Karpas-422 (cell line): ENCODE results near the gene SPHK2. TPM values are rescaled to one million over a fixed set of nuclear protein-coding genes. Genes with fewer than 3 reads are reported as not detected.
A peak's percentile ranks its signal among the peaks of the same experiment; 100 is the strongest.

Experiments used
- DNase-seq: peaks from one replicate; pipeline ENCODE4 v3.0.0-alpha.2; 2015
- H2AFZ ChIP-seq: fragments of 200-600 bp; sonication (generic); 2 replicates; pipeline ENCODE4 v1.6.1; 2014; ENCODE audit warnings: antibody characterized with exemption, low read length, mixed read lengths
- H3K27ac ChIP-seq: fragments of 200-600 bp; sonication (generic); 2 replicates; pipeline ENCODE4 v1.5.1; 2014; ENCODE audit warnings: mild to moderate bottlenecking, low read length, moderate library complexity
- H3K27me3 ChIP-seq: fragments of 200-600 bp; sonication (generic); 2 replicates; pipeline ENCODE4 v1.6.1; 2014; ENCODE audit warnings: low read length, mixed read lengths
- H3K36me3 ChIP-seq: fragments of 200-600 bp; sonication (generic); 2 replicates; pipeline ENCODE4 v1.6.1; 2014; ENCODE audit warnings: low read length, mixed read lengths; ENCODE audit not compliant: insufficient read depth
- H3K4me1 ChIP-seq: fragments of 200-600 bp; sonication (generic); 2 replicates; pipeline ENCODE4 v1.6.1; 2014; ENCODE audit warnings: mild to moderate bottlenecking, low read length, mixed read lengths
- H3K4me2 ChIP-seq: fragments of 200-600 bp; sonication (generic); 2 replicates; pipeline ENCODE4 v1.6.1; 2014; ENCODE audit warnings: low read length, low read depth, mild to moderate bottlenecking; ENCODE audit not compliant: poor library complexity, severe bottlenecking
- H3K4me3 ChIP-seq: fragments of 200-600 bp; sonication (generic); 2 replicates; pipeline ENCODE4 v1.5.1; 2014; ENCODE audit warnings: mild to moderate bottlenecking, antibody characterized with exemption, low read length, mixed read lengths
- H3K79me2 ChIP-seq: fragments of 200-600 bp; sonication (generic); 2 replicates; pipeline ENCODE4 v1.6.1; 2014; ENCODE audit warnings: mild to moderate bottlenecking, low read length, mixed read lengths
- H3K9ac ChIP-seq: fragments of 200-600 bp; sonication (generic); 2 replicates; pipeline ENCODE4 v1.6.0; 2014; ENCODE audit warnings: low read length
- H3K9me2 ChIP-seq: fragments of 200-600 bp; sonication (generic), shearing (Covaris generic); replicated peaks from 2 replicates; pipeline ENCODE4 v1.6.0; 2014; ENCODE audit warnings: mild to moderate bottlenecking, low read length, moderate library complexity; ENCODE audit not compliant: insufficient read depth
- H3K9me3 ChIP-seq: fragments of 300-700, 200-600 bp; sonication (generic); 2 replicates; pipeline ENCODE4 v1.6.1; 2014; ENCODE audit warnings: low read length, mixed read lengths
- H4K20me1 ChIP-seq: fragments of 200-600 bp; sonication (generic); 2 replicates; pipeline ENCODE4 v1.6.1; 2014; ENCODE audit warnings: mild to moderate bottlenecking, antibody characterized with exemption, low read length, low read depth; ENCODE audit not compliant: insufficient read depth
- total RNA-seq: library from RNA; depleted of rRNA; stranded (reverse); fragments of >200 nt; shearing (Covaris generic); gene quantifications from 2 replicates; pipeline ENCODE4 v1.2.3, GENCODE V29; 2014; ENCODE audit warnings: low replicate concordance

The SPHK2 gene
- total RNA-seq, 1 experiment from 2014 or later: 30.6 TPM

DNA sequence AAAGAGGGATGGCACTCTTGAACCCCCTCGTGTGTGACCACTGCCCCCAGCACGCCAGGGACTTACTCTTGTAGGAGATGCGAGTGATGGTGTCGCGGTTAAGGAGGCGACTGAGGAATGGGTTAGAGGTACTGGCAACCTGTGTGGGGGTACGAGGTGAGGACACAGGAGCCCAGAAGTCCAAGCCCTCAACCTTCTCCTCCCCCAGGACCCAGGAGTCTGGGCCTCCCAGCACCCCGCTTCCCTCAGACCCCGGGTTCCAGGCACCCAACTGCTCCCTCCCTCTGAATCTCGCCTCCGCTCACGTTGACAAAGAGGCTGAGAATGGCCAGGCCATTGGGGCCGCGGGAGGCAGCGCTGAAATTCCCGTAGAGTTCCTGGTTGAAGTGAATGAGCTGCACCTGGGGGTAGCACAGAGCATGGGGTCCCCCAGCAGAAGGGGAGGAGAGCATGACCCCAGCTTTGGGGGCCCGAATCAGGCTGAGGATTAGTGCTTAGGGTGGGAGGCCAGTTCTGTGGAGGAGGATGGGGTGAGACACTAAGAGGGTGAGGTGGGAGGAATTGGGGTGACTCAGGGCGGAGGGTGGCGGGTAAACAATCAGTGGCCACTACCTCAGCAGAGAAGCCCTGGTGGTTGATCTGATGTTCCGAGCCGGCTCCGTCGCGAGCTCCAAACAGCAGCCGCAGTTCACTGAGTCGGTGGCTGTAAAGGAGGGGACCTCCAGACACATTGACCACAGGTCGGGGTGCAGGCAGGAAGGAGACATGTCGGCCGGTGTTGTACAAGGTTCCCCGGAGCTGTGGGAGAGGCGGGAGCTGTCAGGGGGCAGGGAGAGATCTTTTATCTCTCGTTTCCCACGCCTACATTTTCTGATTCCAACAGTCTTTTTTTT lies 20.4 kb downstream of the SPHK2 start:
- H2AFZ ChIP-seq: no peak overlapping the region
- H3K9me2 ChIP-seq: no peaks in the 10 kb centered on the region; the same call in 1 of the 2 replicates
- no peaks in the 10 kb centered on the region for H4K20me1 ChIP-seq
- H3K79me2 ChIP-seq: peaks cover 4% of the 10 kb centered on the region; the same call in 1 of the 2 replicates
- no peaks in the 10 kb centered on the region for H3K9me3 ChIP-seq
- H3K4me2 ChIP-seq: no peak overlapping the region
- no peak overlapping the region for H3K9ac ChIP-seq
- H3K27ac ChIP-seq: no peak overlapping the region
- no peak overlapping the region for H3K4me3 ChIP-seq
- H3K4me1 ChIP-seq: peaks cover 34% of the 10 kb centered on the region
- DNase-seq: no peak
- H3K36me3 ChIP-seq: no peaks in the 10 kb centered on the region
- no peaks in the 10 kb centered on the region for H3K27me3 ChIP-seq

GRCh38 chr19:48641850-48642249 lies 22.5 kb downstream of the SPHK2 start:
- H3K9me3 ChIP-seq: no peaks in the 10 kb centered on the region
- no peak overlapping the region for H2AFZ ChIP-seq
- H3K9ac ChIP-seq: no peak overlapping the region
- H3K9me2 ChIP-seq: no peaks in the 10 kb centered on the region
- H3K36me3 ChIP-seq: no peaks in the 10 kb centered on the region
- H3K4me1 ChIP-seq: peaks cover 30% of the 10 kb centered on the region
- H3K4me2 ChIP-seq: no peak overlapping the region
- DNase-seq: no peak
- no peak overlapping the region for H3K4me3 ChIP-seq
- no peaks in the 10 kb centered on the region for H3K27me3 ChIP-seq
- no peak overlapping the region for H3K27ac ChIP-seq
- no peaks in the 10 kb centered on the region for H3K79me2 ChIP-seq
- no peaks in the 10 kb centered on the region for H4K20me1 ChIP-seq

DNA sequence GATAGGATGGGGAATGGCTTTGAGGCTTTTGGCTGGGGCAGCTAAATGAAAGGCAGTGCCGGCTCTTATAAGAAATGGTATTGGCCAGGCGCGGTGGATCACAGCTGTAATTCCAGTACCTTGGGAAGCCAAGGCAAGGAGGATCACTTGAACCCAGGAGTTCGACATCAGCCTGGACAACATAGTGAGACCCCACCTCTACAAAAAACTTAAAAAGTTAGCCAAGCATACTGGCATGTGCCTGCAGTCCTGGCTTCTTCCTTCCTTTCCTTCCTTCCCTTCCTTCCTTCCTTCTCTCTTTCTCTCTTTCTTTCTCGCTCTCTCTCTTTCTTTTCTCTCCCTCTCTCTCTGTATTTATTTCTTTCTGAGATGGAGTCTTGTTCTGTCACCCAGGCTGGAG lies 23.6 kb downstream of the SPHK2 start:
- Histone ChIP-seq H3K27me3 (no peaks in the 10 kb centered on the region), H3K4me1 (peaks cover 24% of the 10 kb centered on the region), H3K36me3 (no peaks in the 10 kb centered on the region), H3K9me2 (no peaks in the 10 kb centered on the region), H3K9ac (no peak overlapping the region), H3K4me3 (no peak overlapping the region), H4K20me1 (no peaks in the 10 kb centered on the region), H3K9me3 (no peaks in the 10 kb centered on the region), H3K27ac (no peak overlapping the region), H3K4me2 (no peak overlapping the region), H3K79me2 (no peaks in the 10 kb centered on the region), H2AFZ (no peak overlapping the region)
- DNase-seq: no peak

DNA sequence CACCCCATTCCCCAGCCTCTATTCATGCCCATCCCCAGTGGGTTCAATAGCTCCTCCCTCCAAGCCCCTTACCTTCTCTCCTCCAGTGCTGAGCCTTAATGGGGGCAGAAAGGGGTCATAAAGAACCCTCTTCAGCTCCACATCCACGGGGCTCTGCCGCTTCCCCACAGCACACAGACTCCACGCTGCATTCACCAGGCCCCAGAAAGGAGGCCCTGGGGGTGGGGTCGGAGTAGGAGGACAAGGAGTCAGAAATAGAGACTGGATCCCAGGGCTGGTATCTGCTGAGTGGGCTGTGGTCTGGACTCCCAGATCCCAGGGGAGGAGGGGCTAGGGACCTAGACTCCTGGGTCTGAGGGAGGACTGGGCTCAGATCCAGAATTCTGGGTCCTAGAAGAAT lies 25.0 kb downstream of the SPHK2 start:
- Histone ChIP-seq H2AFZ (no peak overlapping the region), H3K9me3 (no peaks in the 10 kb centered on the region), H3K27me3 (no peaks in the 10 kb centered on the region), H3K9ac (no peak overlapping the region), H3K9me2 (no peaks in the 10 kb centered on the region), H3K4me2 (no peak overlapping the region), H3K36me3 (no peaks in the 10 kb centered on the region), H4K20me1 (no peaks in the 10 kb centered on the region), H3K27ac (no peak overlapping the region), H3K4me1 (peaks cover 14% of the 10 kb centered on the region), H3K4me3 (no peak overlapping the region), H3K79me2 (no peaks in the 10 kb centered on the region)
- no peak for DNase-seq

DNA sequence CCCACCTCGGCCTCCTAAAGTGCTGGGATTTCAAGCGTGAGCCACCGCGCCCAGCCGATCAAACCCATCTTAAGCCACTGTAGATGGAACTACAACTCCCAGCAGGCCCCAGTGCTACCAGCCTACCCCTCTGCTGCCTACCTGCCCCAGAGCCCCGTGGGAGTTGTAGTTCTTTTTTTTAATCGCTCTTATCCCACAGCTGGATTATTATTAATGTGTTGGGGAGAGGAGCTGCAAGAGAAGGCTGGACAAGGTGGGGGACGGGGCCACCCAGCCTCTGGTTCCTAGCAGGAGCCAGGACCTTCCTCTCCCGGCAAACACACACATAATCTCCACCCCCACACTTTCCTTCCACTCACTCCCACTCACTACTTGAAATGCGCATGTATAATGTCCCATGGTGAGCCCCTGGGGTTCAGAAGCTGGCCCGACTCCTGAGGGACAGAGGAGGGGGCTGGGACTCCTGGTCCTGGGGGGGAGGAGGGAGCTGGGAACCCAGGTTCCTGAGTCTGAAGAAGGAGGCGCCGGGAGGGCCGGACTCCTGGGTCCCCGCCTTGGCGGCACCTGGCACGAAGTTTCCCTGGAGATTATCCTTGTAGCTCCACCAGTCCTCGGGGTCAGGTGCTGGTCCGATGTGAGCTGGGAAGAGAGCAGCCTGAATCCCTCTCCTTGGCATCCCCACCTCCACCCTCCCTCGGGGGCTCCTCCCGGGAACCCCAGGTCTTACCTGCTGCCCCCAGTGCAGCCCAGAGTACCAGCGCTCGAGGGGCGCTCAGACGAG lies 25.7 kb downstream of the SPHK2 start:
- no peaks in the 10 kb centered on the region for H3K36me3 ChIP-seq
- DNase-seq: peak; percentile 85
- no peaks in the 10 kb centered on the region for H4K20me1 ChIP-seq
- H3K4me2 ChIP-seq: no peak overlapping the region
- H3K79me2 ChIP-seq: no peaks in the 10 kb centered on the region
- no peak overlapping the region for H3K9ac ChIP-seq
- H3K4me3 ChIP-seq: no peak overlapping the region
- no peaks in the 10 kb centered on the region for H3K27me3 ChIP-seq
- H3K9me3 ChIP-seq: no peaks in the 10 kb centered on the region
- H3K9me2 ChIP-seq: no peaks in the 10 kb centered on the region
- peaks cover 14% of the 10 kb centered on the region for H3K4me1 ChIP-seq
- no peak overlapping the region for H2AFZ ChIP-seq
- no peak overlapping the region for H3K27ac ChIP-seq

DNA sequence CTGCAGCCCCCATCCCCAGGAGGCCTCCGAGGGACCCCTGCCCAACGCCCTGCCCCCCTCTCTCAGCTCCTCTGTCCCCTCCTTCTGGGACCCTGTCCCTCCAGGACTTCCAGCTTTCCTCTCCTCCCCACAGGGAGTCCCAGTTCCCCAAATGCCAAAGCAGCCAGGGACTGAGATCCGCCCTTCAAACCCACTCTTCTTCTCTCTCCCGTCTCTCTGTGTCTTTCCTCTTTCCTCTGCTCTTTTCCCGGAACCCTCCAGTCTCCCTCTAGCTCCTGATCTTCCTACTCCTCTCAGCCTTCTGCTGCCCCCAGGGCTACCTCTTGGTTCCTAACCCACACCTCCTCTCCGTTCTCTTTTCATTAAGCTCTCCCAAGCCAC lies 26.3 kb downstream of the SPHK2 start:
- Histone ChIP-seq H4K20me1 (no peaks in the 10 kb centered on the region), H3K9ac (peak overlapping the region; percentile 59; the same call in 1 of the 2 replicates), H2AFZ (0 out of 2 replicates have a peak overlapping the region, but pooled peaks have one; percentile 78), H3K27me3 (no peaks in the 10 kb centered on the region), H3K4me1 (peaks cover 14% of the 10 kb centered on the region), H3K79me2 (no peaks in the 10 kb centered on the region), H3K9me3 (no peaks in the 10 kb centered on the region), H3K9me2 (no peaks in the 10 kb centered on the region), H3K27ac (no peak overlapping the region), H3K4me3 (0 out of 2 replicates have a peak overlapping the region, but pooled peaks have one; percentile 61), H3K4me2 (peak overlapping the region; percentile 74), H3K36me3 (no peaks in the 10 kb centered on the region)
- DNase-seq: no peak

DNA sequence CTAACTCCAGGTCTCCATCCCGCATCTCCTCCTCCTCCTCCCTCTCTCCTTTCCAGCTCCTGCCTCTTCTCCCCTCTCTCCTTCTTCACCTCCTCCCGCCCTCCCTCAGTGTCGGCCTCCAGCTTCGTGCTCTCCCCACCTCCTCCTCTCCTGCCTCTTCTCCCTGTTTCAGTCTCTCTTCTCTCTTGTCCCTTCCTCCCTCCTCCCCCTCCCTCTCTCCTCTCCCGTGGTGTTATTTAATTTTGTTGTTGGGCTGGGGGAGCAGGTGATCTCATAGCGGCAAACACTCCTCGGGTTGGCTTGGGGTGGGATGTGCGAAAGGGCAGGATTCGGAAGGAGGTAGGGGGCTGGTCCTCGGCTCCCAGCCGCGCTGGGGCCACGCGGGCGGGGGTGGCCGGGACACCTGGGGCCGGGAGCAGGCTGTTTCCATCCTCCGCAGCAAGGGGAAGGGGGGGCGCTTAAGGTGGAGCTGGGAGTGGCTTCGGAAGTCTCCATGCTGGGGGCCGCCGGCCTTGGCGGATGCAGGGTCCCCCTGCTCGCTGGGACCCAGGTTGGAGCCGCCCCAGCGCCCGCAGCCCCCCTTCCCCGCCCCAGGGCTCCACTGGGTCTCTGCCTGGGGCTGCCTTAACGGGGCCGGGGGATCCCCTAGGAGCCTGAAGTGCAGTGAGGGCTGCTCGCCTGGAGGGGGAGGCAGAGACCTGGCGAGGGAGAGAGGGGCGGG lies 26.9 kb downstream of the SPHK2 start, which contains the start of gene CA11:
TSS of gene CA11 (minus strand) at position 187 of the 721 bp plus-strand sequence. CDS start 555 bp downstream, outside the sequence.
- Histone ChIP-seq H2AFZ (peak within 1 kb of the TSS; percentile 78; the same call in 1 of the 2 replicates), H4K20me1 (no peaks in the 10 kb centered on the region), H3K79me2 (no peaks in the 10 kb centered on the region), H3K9me3 (no peaks in the 10 kb centered on the region), H3K27me3 (no peaks in the 10 kb centered on the region), H3K27ac (no peak within 1 kb of the TSS), H3K9ac (peak within 1 kb of the TSS; percentile 59), H3K4me3 (peak within 1 kb of the TSS; percentile 61; the same call in 1 of the 2 replicates), H3K4me2 (peak within 1 kb of the TSS; percentile 74), H3K9me2 (no peaks in the 10 kb centered on the region), H3K4me1 (peaks cover 14% of the 10 kb centered on the region), H3K36me3 (no peaks in the 10 kb centered on the region)
- DNase-seq: peak; percentile 95
